GM18507 (cell line): ENCODE data around the gene PDIA5.

Experiments
- DNase-seq: peaks from one replicate; pipeline ENCODE4 v3.0.0; 2011; ENCODE audit warnings: low read depth; ENCODE audit not compliant: insufficient read length; ENCODE audit errors: extremely low spot score
- FAIRE-seq: peaks from 2 replicates; lab custom pipeline; 2011; peaks lifted over from hg19 to GRCh38; lab: Jason Lieb, UNC

Gene PDIA5

GRCh38 chr3:123154020-123154985 is 87.5 kb downstream of the PDIA5 start:
- FAIRE-seq (no peak), DNase-seq (no peak)

DNA sequence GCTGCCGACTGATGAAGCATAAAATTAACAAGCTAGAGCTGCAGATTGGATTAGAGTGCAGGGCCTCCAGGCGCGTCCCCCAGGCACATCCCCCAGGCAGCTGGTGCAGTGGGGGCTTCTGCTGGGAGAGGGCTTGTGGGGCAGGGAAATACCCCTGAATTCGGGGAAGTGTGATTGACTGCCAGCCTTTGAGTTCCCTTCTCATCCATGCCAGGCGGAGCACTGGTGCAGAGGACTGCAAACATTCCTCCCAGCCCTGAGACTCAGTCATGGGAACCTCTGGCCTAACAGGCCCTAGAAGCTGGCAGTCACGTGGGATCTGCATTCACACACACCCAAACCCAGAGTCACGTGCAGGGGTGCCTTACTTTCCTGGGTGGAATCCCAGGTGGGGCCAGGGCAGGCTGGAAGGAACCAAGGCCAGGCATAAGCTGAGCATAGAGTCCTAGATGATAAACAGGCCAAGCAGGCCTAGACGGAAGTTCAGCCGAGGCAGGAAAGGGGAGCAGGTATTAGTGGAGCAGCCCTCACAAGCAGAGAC is 88.7 kb downstream of the PDIA5 start:
- no peak for FAIRE-seq

GRCh38 chr3:123156276-123156995 is 89.6 kb downstream of the PDIA5 start:
- DNase-seq (no peak), FAIRE-seq (no peak)

More for the DNA sequence above, 88.7 kb downstream of the PDIA5 start:
- no peak for DNase-seq

GRCh38 chr3:123157209-123157597 is 90.4 kb downstream of the PDIA5 start:
- no peak for DNase-seq
- FAIRE-seq = no peak

- FAIRE-seq = no peak
- DNase-seq = no peak
Measured at GRCh38 chr3:123157598-123158287, 90.9 kb downstream of the PDIA5 start.

DNA sequence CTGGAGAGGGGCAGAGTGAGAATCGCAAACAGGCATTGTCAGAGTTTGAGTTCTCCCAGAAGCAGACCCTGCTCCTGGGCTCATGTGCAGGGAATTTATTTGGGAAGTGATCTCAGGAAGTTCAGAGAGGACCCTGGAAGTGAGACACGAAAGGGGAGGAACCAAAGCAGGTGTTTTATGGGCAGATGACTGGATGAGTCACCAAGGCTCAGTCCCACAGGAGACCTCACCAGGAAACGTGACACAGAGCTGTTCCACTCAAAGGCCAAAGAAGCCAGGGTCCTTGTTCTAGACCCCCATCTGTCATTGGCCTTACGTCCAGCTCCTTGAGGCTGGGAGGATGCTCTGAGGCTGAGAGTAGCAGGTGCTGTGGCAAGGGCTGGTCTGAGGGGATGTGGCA is 91.5 kb downstream of the PDIA5 start:
- no peak for FAIRE-seq
- DNase-seq = no peak

DNA sequence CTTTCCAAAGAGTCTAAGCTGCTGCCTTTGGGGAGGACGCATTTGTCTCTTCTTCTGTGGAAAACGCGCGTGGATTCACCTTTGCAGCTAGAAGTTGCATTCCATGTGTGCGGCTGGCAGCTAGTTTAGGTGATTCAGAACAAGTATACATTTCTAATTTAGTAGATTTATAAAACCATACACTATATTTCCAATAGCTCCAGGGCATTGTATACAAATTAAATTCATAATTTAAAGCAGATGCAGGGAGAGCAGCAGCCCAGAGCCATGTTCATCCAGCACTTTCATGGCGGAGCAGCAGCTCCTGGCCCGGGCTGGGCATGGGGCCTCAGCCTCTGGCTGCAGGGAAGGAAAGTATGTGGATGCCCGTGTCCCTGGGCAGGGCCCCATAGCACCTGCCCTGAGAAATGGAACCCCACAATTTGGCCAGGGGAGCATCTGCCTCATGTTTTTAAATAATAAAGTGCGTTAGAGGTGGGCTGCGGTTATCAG is 92.1 kb downstream of the PDIA5 start:
- FAIRE-seq (no peak), DNase-seq (no peak)

DNA sequence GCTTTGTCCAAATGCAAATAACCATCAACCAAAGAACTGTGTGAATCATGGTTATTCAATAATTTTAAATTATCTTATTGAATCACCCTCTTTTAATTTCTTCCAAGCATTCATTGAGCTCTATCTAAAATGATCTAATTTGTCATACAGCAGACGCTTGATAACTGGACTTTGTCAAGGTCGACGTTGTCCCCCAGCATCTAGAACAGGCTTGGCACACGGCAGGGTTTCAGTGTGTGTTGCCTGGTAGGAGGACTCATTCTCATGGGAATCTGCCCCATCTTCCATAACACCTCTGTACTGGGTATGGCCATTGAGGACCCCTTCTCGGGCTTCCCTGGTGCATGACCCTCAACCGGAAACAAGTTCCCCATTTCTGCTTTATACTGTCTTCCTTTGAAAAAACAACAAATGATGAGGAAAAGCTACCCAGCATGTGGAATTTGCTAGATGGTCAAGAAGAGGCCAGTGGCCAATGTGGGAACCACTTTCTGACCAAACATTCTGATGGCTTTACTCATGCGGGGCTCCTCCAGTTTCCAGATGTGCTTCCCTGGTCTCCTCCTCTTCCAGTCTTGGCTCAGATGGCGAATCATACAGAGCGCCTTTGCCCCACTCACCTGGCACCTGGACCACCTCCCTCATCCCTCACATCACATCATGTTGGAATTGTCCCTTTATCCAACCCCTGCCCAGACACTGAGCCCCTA is 93.3 kb downstream of the PDIA5 start:
- no peak for FAIRE-seq
- DNase-seq = no peak

- DNase-seq (no peak), FAIRE-seq (no peak)
Measured at GRCh38 chr3:123161167-123161566, 94.3 kb downstream of the PDIA5 start.

DNA sequence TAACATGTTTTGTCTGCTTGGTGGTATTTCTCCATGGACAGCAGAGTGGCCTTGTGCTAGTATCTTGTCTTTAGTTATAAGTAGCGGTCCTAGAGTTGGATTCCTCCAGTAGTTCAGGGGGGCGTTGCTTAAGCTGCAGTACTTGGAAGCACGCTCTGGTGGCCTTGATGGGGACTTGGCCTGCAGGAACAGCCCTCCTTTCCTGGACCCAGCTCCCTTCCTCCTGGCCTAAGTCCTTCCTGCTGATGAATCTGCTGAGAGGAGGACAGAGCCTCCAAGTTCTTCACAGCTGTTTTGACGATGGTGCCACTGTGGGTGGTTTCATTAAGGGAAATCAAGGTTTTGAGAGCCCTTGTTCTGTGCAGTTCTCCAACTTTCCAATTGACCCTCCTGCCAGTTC is 96.3 kb downstream of the PDIA5 start:
- DNase-seq (no peak), FAIRE-seq (no peak)

GRCh38 chr3:123165163-123165562 is 98.3 kb downstream of the PDIA5 start:
- DNase-seq = no peak
- FAIRE-seq = no peak

DNA sequence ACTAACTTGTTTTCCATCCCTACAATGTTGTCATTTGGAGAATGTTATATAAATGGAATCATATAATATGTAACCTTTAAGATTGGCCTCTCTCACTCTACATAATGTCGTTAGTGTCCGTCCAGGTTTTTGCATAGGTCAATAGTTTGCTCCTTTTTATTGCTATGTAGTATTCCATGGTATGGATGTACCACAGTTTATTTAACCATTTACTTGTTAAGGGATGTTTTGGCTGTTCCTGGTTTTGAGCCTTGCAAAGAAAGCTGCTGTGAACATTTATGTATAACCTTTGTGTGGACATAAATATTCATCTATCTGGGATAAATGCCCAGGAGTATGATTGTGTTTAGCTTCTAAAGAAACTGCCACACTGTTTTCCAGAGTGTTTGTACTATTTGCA is 100.9 kb downstream of the PDIA5 start:
- no peak for FAIRE-seq

DNA sequence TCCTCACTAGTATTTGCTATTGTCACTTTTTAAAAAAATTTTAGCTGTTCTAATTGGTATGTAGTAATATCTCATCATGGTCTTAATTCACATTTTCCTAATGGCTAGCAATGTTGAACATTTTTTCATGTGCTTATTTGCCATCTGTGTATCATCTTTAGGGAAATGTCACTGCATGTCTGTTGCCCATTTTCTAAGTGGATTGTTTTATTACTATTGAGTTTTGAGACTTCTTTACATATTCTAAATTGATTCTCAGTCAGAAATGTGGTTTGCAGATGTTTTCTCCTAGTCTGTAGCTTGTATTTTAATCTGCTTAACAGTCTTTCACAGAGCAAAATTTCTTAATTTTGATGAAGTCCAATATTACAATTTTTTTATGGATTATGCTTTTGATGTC is 101.3 kb downstream of the PDIA5 start:
- no peak for DNase-seq
- no peak for FAIRE-seq

More for the DNA sequence above, 100.9 kb downstream of the PDIA5 start:
- DNase-seq = no peak

DNA sequence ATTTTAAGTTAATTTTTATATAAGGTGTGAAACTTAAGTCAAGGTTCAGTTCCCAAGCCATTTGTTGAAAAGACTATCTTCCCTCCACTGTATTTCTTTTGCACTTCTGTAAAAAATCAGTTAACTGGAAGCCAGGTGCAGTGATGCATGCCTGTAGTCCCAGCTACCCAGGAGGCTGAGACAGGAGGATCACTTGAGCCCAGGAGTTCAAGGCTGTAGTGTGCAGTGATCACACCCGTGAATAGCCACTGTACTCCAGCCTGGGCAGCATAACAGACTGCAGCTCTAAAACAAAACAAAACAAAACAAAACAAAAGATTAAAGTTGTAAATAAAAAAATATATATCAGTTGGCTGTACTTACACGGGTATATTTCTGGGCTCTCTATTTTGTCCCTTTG is 101.8 kb downstream of the PDIA5 start:
- FAIRE-seq = no peak
- no peak for DNase-seq

DNA sequence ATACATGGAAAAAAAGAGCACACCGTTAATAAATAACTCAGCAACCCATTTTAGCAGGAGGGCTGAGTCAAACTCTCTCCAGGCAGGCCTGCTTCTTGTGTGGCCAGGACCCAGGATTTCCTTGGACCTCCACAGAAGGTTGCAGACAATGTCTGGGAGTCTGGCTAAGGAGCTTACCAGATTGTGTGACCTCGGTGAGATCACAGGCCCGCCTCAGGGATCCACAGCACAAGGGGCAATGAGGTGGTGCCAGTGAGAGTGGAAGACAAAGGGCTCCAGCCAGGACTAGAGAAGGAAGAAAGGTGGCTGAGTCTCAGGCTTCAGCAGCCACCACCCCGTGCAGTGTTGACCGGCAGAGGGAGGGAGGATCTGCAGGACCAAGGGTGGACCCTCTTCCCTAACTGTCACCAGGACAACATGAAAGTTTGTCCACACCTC is 102.7 kb downstream of the PDIA5 start:
- DNase-seq = no peak

DNA sequence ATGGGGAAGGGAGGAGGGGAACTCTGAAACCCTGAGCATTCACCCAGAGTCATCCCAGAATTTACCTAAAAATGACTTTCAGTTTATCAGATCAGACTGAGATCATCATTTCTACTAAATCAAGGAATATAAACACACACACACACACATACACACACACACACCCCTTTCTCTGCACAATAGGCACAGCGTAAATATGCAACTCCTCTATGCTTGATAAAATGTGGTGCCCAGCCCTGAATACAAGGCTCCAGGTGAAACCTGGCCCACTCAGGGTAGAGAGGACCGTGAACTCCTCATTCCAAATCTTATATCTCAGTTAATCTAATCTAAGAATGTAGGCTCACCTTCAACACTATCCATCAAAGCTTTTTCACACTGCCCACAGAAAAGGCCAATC is 103.1 kb downstream of the PDIA5 start:
- DNase-seq (no peak), FAIRE-seq (no peak)

More for the DNA sequence above, 102.7 kb downstream of the PDIA5 start:
- FAIRE-seq = no peak

DNA sequence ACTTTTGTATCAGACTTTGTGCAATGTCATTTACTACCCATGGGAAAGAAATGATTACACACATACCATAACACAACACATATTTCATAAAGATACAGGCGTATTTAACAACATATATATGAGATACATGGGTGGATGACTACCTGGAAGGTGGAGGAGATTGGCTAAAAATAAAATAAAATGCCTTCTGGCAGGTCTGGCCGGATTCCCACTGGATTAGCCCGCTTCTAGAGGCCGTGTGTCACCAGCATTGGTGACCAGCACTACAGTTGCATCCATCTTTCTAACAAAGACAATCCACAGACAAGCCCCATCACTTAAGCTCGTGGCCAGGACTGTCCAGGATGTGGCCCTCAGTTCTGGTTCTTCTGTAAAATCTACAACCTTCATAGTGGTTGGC is 114.0 kb downstream of the PDIA5 start:
- FAIRE-seq (no peak), DNase-seq (no peak)

DNA sequence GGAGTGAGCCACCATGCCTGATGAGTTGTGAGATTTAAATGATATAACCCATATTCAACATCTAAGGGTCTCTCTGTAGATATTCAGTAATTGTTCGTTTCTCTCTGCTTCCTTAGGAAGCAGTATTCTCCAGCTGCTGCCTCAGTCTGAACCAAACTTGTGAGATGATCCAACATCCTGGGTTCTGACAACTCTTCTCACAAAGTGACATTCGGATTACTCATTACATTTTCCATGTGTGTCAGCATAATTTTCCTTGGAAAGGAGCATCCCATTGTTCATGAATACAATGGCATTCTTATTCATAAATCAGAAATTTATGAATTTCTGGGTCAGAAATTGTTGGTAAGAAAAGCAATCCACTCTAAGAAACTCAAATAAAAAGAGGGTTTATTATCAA is 119.9 kb downstream of the PDIA5 start:
- DNase-seq = no peak
- FAIRE-seq = no peak

DNA sequence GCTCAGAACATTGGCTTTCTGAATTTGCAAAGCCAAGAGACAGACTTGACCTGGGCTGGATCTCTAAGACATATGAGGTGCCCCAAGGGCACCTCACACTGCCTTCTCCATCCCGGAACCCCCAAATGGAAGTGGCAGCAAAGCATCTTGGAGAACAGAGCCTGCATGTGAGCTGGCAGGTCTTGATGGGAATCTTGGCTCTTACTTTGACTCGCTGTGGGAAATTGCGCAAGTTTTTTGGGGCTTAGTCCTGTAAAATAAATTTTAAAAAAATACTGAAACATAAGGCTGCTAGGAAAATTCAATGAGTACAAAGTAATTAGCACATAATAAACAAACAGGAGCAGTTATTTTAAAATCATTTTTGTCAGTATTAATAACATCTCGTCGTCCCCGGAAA is 121.2 kb downstream of the PDIA5 start:
- DNase-seq (no peak), FAIRE-seq (no peak)
